ENCODE measurements around the gene TNS1. TPM values are rescaled to one million over a fixed set of nuclear protein-coding genes. Genes with fewer than 3 reads are reported as not detected.

TNS1 gene
- total and polyA plus RNA-seq, 2 donors from 2014 or later = 44.8 to 471 TPM

DNA sequence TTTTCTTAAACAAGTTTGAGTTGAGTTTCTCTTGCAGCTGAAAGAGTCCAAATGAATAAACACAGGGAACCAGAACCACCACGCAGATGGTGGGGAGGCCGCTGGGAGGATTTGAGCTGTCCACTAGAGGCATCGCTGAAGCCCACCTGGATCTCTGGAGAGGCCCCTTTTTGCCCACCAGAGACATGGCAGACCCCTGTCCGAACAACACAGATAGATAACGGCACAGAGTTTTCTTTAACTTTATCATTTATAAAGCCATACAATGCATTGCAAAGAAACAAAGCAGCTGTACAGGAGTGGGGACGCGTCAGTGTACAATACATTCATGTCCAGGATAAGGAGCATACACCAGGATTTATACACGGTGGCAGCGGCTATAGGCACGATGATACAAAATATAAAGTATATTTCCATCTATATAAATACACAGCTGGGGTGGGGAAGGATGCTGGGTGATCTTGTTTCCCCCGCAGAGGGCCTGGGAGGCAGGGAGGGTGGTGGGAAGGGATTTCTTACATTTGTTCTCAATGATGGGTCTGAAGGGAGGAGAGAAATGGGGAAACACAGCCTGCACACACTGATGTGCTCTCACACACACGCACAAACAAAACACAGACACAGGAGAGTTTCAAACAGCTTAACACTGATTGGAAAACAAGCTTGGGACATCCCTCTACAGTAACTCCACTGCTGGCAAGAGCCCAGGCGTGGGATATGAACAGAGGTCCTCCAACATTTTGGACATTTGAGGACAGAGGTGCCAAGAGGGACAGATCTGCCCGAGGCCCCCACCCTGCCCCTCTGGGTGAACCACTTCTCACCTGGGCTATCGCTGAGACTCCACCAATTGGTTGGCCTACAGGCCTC lies 203.0 kb downstream of the TNS1 start:
- Histone ChIP-seq H3K36me3 (ENCODE audit: control insufficient read depth in 2 of 3, insufficient read depth in 3 of 3, low read length in 3 of 3) (peaks cover 0 to 39% (median 26%) of the 10 kb centered on the region in 3 donors), H3K9ac (ENCODE audit: low read length in 3 of 3) (no peak overlapping the region), H3K27me3 (ENCODE audit: control insufficient read depth, insufficient read depth, low read length) (no peaks in the 10 kb centered on the region), H3K27ac (ENCODE audit: low read depth in 2 of 2, low read length in 2 of 2) (no peak overlapping the region), H3K4me1 (ENCODE audit: control insufficient read depth in 2 of 3, insufficient read depth in 2 of 3, low read depth in 1 of 3, low read length in 3 of 3) (peaks cover 0 to 15% (median 0%) of the 10 kb centered on the region in 3 donors), H3K9me3 (ENCODE audit: control insufficient read depth in 2 of 3, insufficient read depth in 1 of 3, low read length in 3 of 3) (peaks cover 0 to 2% (median 0%) of the 10 kb centered on the region in 3 donors), H3K4me3 (ENCODE audit: low read length in 3 of 3) (no peak overlapping the region)
- intact Hi-C loops (cut with DNase I) = loop anchor here (10.0 kb wide), 1 partner anchor 85 kb away; no protein-coding TSS in a partner anchor
- FAIRE-seq (no peak), DNase-seq (peak in 1 of 5 donors; percentile 18)
- TF ChIP-seq CTCF (IDR thresholded peaks at IDR 0.05; ENCODE audit: borderline replicate concordance, extremely low read depth, insufficient read depth) = no peak

DNA sequence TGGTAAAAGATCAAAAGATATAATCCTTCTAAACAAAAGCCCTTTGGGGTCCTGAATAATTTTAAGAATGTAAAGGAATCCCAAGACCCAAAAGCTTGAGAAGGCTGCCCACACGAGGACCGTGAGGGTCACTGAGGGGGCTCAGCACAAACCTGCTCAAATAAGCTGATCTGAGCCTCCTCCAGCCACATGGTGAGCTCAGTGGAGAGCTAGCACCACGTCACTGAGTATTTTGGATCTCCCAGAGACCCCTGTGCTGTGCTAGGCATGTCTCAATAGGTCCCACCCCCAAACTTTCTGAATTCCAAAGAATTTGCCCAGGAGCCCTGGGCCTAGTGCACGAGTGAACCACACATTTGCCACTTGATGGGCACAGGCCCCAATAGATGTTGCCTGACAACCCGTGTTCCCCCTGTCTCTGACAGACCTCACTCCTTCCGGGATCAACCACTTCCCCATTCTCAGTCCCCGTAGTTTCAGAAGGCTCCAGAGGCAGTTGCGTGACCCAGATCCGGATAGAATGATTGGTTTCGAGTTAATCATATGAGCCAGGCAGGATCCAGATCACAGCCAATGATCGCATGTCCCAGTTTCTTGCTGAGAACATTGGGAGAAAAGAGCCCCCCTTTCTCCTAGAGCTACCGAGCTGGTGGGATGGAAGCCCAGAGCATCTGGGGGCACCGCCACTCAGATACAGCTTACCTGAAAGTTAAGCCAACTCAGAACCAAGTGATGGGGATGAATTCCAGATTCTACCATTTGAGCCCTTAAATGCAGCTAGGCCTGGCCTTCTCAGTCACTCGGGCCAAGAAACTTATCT lies 203.8 kb downstream of the TNS1 start:
- Histone ChIP-seq H3K4me3 (ENCODE audit: low read length in 3 of 3) (no peak overlapping the region), H3K36me3 (ENCODE audit: control insufficient read depth in 2 of 3, insufficient read depth in 3 of 3, low read length in 3 of 3) (peaks cover 0 to 34% (median 22%) of the 10 kb centered on the region in 3 donors), H3K9me3 (ENCODE audit: control insufficient read depth in 2 of 3, insufficient read depth in 1 of 3, low read length in 3 of 3) (peaks cover 0 to 2% (median 0%) of the 10 kb centered on the region in 3 donors), H3K27ac (ENCODE audit: low read depth in 2 of 2, low read length in 2 of 2) (no peak overlapping the region), H3K4me1 (ENCODE audit: control insufficient read depth in 2 of 3, insufficient read depth in 2 of 3, low read depth in 1 of 3, low read length in 3 of 3) (peaks cover 0 to 14% (median 0%) of the 10 kb centered on the region in 3 donors), H3K27me3 (ENCODE audit: control insufficient read depth, insufficient read depth, low read length) (no peaks in the 10 kb centered on the region), H3K9ac (ENCODE audit: low read length in 3 of 3) (no peak overlapping the region)
- intact Hi-C loops (cut with DNase I) = loop anchor here (10.0 kb wide), 1 partner anchor 86 kb away; no protein-coding TSS in a partner anchor
- DNase-seq (peak in 1 of 5 donors; percentile 18), FAIRE-seq (no peak)
- TF ChIP-seq CTCF (IDR thresholded peaks at IDR 0.05; ENCODE audit: borderline replicate concordance, extremely low read depth, insufficient read depth) = no peak

DNA sequence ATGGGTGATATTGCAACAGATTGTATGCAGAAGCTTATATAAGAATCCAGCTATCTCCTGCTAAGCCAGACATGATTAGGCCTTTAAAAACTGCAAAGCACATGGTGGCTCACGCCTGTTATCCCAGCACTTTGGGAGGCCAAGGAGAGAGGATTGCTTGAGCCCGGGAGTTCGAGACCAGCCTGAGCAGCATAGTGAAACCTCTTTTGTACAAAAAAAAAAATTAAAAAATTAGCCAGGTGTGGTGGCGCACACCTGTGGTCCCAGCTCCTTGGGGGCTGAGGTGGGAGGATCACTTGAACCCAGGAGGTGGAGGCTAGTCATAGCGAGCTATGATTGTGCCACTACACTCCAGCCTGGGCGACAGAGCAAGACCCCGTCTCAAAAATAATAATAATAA lies 204.6 kb downstream of the TNS1 start:
- no peaks in the 10 kb centered on the region for H3K27me3 ChIP-seq (ENCODE audit: control insufficient read depth, insufficient read depth, low read length)
- FAIRE-seq (no peak), DNase-seq (peak in 1 of 5 donors; percentile 13)
- H3K27ac ChIP-seq (ENCODE audit: low read depth in 2 of 2, low read length in 2 of 2) = no peak overlapping the region
- no peak overlapping the region for H3K4me3 ChIP-seq (ENCODE audit: low read length in 3 of 3)
- no peak overlapping the region for H3K9ac ChIP-seq (ENCODE audit: low read length in 3 of 3)
- TF ChIP-seq CTCF (IDR thresholded peaks at IDR 0.05; ENCODE audit: borderline replicate concordance, extremely low read depth, insufficient read depth) = no peak
- H3K36me3 ChIP-seq (ENCODE audit: control insufficient read depth in 2 of 3, insufficient read depth in 3 of 3, low read length in 3 of 3) = peaks cover 0 to 27% (median 16%) of the 10 kb centered on the region in 3 donors
- intact Hi-C loops (cut with DNase I) = loop anchor here (10.0 kb wide), 1 partner anchor 87 kb away; no protein-coding TSS in a partner anchor
- H3K9me3 ChIP-seq (ENCODE audit: control insufficient read depth in 2 of 3, insufficient read depth in 1 of 3, low read length in 3 of 3) = peaks cover 0 to 2% (median 0%) of the 10 kb centered on the region in 3 donors
- peaks cover 0 to 14% (median 0%) of the 10 kb centered on the region in 3 donors for H3K4me1 ChIP-seq (ENCODE audit: control insufficient read depth in 2 of 3, insufficient read depth in 2 of 3, low read depth in 1 of 3, low read length in 3 of 3)
